NCI-H1105 treated with DMSO at 0.1 percent for 48 hours (cell line): ENCODE results near the gene TSPEAR.

ENCODE experiments used
- DNase-seq: peaks from one replicate; lab custom pipeline; 2025; lab: John Stamatoyannopoulos, UW

TSPEAR gene

DNA sequence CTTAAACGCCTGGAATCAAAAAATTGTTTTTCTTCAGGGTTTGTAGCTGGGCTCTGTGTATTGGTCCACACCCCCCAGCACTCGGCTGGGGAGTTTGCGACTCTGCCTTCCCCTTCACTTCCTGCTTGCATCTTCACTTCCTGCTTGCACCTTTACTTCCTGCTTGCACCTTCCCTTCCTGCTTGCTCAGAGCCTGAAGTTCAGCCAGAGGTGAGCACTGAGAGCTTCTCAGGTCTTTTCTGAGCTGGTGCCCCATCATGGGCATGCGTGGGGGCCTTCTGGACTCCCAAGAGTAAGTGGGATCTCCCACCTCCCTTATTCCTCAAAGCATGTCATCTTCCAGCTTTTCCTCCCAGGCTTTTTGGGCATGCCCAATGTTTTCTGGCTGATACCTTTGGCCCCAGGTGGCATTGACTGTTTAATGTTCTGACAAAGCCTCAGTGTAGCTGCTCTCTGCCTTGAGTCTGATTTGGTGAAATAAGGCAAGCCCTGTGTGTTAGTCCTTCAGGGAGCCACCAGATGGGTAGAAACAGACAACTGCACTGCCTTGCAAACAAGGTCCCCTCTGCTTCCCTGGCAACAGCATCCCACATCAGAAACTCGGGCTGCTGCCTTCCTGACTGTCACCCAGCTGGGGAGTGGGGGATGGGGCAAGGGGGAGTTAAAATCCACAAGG is 163.6 kb downstream of the TSPEAR start:
- no peak for DNase-seq

DNA sequence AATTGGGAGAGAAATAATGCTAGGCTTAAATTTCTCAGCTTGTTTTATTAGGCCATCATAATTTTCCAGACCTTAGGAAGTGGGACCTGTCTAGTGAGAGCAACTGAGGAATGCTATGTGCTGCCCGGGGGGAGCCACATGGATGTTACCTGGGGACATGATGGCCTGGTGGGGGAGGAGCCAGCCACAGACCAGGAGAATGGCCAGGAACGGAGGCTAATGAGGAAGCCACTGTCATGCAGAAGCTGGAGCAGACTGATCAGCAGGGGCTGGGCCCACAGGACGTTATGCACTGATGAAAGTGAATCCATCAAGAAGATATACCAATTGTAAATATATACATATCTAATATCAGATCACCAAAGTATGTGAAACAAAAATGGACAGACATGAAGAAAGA is 166.8 kb downstream of the TSPEAR start:
- no peak for DNase-seq

DNA sequence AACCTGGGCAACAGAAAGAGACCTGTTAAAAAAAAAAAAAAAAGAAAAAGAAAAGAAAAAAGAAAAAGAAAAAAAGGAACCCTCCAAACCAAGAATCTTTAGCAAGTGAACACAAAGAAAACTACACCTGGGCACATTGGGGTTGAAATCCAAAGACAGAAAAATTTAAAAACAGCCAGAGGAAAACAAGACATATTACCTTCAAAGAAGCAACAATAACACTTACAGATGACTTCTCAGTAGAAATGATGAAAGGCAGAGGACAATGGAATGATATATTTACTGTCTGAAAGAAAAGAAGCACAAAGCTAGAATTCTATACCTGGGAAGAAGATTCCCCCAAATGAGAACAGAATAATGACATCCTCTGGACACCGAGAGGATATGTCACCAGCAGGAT is 168.7 kb downstream of the TSPEAR start:
- no peak for DNase-seq

DNA sequence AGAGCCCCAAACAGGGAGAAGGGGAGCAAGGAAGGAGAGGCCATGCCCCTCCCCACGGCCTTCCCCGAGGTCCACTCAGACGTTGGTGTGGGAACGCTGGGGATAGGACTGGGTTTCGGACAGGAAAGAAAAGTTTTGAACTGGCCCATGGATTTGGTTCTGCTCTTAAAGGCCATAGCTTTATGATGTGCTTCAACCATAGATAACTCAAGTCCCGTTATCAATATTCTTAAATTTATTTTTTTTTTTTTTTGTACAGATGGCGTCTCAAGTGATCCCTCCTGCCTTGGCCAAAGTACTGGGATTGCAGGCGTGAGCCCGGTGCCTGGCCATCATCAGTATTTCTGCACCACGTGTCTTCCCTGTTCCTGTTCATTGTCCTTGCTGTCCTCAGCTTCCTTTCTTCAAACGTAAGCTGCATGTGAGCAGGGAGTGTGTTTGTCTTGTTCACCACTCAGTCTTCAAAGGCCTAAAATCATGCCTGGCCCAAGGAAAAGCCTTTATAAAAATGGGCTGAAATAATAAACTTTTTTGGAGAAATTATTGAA is 170.6 kb downstream of the TSPEAR start:
- no peak for DNase-seq

DNA sequence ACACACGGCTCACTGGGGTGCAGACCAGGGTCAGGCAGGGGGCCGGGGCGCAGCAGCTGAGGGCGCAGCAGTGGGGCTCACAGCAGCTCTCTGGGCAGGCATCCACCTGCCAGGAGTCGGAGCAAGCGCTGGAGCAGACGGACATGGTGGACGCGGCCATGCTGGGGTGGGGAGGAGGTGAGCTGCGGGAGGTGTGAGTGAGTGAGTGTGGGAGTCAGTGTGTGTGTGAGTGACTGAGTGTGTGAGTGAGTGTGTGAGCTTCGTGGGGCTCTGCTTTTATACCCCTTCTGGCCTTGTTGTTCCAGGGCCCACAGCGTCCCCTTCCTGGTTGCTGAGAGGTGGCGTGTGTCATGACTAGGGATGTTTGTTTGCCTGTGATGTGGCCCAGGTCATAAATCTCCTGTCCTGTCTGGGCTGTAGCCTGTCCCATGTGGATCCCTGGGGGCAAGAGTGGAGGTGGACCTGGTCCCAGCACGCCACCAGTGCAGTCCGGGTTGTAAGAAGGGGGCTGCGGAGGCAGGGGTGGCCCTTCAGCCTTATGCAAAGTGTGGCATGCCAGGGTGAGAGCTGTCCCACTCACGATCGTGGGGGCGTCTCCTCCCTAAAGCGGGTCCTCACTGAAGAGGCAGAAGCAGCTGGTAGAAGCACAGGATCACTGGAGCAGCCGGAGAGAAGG is 171.2 kb downstream of the TSPEAR start, which contains the start of gene KRTAP10-1:
Gene KRTAP10-1 (minus strand): TSS at position 205 of the 676 bp plus-strand sequence. CDS start 45 bp downstream, at position 160.
- DNase-seq, result no peak

DNA sequence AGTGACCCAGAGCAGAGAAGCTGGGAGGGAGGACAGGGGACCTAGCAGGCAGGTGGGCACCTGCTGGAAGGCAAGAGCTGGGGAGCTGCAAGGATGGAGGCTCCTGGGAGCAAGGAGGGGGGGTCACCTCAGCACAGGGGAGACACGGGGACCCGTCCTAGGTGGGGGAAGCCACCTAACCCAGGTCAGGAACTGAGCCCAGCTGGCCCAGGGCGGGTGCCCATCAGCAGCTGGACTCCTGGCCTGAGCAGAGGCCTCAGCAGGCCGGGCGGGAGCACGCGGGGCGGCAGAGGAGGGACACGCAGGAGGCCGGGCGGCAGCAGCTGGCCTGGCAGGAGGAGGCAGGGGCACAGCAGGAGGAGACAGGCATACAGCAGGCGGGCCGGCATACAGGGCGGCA is 172.3 kb downstream of the TSPEAR start:
- no peak for DNase-seq

DNA sequence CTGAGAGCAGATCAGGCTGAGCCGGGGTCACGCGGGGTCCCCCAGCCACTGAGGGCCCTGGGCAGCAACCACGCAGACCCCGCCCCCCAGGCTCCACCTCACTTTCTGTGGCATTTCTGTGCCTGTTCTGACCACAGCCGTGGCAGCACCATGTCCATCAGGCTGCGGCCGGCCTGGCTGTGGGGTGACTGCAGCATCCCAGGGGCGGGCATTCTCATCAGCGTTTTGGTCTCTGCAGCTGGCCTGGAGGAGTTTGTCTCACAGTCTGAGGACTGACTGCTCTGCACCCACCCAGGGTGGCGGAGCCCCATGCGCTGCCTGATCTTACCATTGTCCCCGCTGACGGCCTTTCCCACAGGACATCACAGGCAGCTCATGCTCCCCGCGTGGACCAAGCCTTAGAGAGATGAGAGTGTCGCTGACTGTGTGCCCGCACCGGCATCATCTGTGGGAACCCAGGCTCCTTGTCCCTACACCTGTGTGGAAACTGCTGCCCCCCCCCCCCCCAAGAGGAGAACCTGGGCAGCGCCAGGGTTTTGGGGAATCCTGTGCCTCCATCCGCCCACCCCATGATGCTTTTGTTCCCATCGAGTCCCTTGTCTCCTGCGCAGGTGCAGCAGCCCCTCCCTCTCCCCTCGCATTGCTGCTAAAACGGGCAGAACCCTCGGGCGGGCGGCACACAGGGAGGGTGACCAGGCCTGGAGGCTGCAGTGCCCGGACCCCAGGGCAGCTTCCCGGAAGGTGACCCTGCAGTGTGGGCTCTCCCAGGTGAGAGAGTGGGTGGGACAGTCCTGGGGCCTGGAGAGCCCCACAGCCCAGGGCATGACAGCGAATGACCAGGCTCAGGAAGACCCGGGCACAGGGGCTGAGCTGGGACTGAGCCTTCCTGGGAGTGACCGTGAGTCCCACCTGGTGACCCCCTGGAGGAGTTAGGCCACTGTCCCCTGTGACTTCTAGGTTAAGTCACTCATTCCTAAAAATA is 173.2 kb downstream of the TSPEAR start:
- no peak for DNase-seq

DNA sequence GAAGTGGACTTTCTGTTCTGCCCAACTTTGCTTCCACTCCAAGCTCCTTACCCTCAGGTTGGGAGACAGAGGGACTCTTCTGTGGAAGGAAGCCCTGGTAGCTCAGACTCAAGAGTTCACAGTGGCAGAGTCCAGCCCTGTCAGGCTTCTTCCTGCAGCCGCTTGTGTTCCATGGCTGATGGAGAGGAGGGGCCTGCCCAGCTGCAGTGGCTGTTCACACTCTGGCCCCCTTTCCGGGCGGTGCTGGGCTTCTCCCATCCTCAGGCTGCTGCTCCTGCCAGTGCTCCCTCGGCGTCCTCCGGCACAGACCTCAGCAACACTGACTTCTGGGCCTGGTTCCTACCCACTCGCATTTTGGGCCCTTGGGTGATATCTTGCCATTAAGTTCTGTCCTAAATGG is 175.4 kb downstream of the TSPEAR start:
- no peak for DNase-seq

DNA sequence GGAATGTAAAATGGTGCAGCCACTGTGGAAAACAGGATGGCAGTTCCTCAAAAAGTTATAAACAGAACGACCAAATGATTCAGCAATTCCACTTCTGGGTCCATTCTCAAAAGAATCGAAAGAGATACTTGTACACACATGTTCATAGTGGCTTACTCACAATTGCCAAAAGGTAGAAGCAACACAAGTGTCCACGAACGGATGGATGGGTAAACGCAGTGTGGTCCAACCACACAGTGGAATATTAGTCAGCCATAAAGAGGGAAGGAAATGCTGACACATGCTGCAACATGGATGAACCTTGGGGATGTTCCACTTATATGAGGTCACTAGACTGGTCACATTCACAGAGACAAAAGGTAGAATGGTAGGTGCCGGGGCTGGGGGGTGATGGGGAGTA is 176.7 kb downstream of the TSPEAR start:
- DNase-seq, result no peak

DNA sequence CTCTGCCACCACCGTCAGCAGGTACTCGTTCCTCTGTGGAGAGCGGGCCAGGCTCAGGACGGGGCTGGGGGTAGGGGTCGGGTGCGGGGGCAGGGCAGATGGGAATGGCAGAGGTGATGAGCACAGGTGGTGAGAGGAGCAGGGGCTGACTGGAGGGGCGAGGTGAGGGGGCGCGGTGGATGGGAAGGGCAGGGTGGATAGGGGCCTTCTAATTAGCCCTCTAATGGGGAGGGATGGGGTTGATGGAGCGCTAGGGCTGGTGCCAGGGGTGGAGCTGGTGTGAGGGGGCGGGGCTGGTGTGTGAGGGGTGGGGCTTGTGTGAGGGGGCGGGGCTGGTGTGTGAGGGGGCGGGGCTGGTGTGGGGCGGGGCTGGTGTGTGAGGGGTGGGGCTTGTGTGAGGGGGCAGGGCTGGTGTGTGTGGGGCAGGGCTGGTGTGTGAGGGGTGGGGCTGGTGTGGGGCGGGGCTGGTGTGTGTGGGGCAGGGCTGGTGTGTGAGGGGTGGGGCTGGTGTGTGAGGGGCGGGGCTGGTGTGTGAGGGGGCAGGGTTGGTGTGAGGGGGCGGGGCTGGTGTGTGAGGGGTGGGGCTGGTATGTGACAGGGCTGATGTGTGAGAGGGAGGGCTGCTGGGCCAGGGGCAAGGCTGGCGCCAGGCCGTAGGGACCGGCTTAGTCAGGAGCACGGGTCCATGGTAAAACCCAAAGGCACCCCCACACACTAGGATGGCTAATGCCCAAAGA is 177.3 kb downstream of the TSPEAR start:
- no peak for DNase-seq

DNA sequence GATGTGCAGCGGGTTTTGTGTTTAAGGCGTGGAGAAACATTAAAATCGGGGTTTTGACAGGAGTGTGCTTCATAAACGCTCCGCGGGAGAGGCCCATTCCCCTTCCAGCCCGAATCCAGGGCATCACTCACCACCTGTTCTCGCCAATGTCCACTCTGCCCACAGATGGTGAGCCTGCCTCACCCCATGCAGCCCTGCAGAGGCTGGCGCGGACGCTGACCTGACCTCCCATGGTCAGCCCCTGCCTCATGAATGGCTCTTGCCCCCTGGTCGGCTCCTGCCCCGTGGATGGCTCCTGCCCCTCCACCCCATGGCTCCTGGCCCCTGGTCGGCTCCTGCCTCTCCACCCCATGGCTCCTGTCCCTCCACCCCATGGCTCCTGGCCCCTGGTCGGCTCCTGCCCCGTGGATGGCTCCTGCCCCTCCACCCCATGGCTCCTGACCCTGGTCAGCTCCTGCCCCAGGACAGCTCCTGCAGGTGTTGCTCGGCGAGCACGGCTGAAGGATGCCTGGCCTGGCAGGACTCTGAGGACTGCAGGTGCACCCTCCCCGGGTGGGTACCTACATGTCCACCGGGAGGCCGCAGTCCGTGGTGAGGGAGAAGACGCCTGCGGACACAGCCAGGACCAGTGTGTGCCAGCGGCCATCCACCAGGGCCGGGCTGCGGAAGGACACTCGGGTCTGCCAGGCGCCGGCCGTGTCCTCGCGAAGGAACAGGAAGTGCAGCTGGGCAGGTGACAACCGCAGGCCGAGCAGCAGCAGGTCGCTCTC is 178.1 kb downstream of the TSPEAR start:
- DNase-seq, result no peak

DNA sequence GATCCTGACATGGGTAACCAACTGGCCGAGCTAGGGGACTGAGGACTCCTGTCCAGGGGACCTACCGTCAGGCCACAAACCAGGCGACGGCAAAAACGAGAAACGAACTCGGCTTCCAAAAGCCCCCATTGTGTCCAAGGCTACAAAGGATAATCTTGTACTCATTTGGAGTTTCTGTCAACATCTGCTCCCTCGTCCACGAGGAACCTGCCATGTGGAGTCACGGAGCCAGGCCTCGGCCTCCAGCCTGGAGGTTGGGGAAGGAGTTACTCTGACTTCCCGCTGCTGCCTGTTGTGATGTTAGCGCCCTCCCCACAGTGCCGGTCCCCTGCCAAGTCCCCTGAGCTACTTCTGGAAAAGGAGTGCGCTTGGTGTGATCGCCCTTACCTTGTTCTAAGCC is 178.7 kb downstream of the TSPEAR start:
- DNase-seq, result no peak

DNA sequence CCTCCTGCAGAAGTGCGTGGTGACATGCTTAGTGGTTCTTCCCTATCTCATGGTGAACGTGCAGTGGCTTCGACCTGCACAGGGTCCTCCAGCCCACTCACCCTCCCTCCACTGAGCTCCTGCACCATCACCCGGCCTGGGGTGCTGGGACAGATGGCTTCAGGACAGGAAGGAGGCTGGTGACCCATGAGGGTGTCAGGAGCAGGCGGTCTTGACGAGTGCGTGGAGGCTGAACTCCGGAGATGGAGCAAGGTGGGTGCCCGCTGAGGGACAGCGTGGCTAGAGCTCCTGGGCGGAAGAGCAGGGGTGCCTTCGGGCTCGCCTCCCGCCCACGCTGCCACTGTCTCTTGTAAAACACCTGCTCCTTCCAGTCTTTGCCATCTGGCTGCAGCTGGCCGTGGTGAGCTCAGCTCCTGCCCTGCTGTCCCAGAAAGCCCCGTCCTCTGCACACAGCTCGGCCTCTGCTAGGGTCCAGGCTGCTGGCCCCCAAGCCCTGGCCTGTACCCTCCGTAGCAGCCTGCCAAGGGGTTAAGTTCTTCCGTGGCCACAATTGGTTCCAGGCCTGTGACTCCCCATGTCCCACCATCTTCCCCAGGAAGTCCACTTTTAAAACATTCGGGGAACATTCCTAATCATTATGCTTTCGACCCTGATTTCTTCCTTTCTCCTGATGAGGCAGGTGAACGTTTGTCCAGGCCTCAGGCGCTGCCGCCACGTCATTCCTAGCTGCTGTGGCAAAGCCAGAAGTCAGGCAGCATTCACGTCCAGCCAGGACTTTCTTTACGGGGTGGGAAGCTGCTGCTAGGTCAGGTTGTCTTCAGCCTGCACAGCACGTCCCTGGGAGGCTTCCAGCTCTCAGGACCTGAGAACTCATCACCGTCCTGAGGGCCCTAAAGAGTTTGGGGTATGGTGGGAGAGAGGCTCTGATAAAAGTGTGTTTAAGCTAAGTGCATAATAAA is 179.5 kb downstream of the TSPEAR start:
- DNase-seq, result no peak

DNA sequence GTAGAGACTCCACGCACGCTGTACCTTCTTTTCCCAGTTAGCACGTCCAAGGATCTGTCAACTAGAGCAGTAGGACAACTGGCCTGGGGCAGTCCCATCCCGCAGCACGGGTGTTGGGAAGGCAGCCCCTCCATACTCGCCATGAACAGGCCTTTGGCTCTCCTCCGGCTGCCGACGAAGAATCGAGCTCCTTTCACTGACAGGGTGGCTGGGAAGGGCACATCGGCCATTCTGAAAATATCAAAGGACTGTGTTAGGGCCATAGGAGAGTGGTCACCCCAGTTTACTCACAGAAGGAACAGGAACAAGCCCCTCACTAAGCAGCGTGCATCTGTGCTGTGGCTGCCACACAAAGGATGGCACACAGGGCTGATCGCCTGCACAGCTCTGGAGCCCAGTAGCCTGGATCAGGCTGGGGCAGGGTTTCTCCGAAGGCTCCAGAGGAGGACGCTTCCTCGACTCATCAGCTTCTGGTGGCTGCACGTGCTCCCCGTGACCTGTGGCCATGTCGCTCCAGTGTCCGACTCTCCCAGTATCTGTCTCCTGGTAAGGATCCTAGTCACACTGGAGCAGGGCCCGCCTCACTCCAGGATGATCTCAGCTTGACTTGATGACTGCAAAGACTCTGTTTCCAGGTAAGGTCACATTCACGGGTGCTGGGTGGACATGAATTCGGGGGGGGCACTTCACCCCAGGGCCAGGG is 180.3 kb downstream of the TSPEAR start:
- no peak for DNase-seq

DNA sequence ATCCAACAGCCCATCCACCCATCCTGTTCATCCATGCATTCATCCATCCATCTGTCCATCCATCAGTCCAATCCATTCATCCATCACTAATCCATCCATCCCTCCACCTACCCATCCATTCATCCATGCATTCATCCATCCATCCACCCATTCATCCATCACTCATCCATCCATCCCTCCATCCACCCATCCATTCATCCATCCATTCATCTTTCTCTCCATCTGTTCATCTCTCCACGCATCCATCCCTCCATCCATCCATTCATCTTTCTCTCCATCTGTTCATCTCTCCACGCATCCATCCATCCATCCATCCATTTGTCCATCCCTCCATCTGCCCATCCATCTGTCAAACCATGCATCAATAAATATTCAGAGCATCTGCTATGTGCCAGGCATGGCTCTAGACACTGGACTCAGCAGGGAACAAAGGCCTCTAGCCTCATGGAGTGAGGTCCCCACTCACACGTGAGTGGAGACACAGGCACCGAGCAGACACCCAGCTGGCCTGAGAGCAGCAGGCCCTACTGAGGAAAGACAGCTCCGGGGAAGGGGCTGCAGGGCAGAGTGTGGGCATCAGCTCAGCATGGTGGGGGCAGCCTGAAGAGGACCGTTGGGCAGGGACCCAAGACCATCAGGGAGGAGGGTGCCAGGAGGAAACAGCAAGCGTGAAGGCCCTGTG is 181.0 kb downstream of the TSPEAR start:
- no peak for DNase-seq

DNA sequence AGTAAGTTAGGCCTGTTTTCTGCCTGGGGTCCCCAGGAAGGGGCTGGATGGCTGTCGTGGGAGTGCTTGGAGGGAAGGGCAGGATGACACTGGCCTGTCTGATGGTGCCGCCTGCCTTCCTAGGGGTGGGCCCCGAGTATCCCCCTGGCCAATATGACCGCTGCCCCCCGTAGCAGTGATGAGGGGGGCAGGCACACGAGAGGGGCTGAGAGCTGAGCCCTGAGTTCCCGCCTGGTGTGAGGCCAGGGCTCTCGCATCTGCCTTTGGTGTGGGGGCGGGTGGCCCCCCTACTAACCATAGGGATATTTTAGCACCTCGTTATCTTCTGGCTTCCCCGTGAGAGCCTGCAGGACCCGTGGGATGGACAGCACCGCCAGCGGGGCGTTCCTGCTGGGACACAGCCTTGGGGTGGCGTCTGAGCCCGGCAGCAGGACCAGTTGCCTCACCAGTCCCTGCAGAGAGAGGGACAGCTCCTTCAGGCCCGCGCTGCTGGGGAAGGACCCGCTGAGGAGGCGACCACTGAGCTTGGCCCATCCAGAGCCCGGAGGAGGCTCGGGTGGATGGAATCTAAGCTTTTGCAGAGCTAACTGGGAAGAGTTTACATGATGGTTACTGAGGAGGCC is 181.8 kb downstream of the TSPEAR start:
- no peak for DNase-seq

DNA sequence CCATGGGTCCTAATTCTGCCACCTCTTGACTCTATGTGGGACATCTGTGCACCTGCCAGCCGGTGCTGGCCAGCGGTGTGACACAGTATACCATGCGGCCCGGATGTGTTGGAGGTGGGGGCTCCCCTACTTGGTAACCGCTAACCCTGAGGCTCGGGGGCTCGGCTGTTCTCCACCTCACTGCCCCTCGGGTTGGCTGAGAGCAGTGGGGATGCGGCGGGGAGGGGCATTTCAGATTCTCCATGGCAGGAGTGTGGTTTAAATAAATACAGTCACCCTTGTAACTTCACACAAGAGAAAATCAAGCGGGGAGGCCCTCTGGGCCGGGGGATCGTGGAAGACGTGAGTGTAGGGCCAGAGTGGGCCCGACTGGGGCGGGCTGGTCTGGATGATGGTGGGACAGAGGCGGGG is 182.4 kb downstream of the TSPEAR start:
- DNase-seq, result no peak

DNA sequence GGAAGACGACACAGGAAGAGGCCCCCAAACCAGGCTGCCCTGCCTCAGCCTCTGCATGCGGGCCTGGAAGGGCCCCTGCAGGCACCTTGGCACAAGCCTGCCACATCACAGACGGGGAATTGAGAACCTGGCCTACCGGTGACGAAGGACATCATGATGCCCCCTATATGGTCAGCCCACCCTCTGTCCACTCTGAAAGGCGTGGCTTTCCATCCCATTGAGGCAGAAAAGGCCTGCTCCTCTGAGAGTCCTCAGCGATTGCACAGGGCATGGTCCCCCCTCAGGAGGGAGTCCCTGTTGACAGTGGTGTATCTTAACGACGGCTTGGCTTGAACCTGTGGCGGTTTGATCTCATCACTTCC is 182.8 kb downstream of the TSPEAR start:
- no peak for DNase-seq
